Testis (tissue), 3 donors: ENCODE data around the gene GPR89A. TPM values are rescaled to one million over a fixed set of nuclear protein-coding genes. Genes with fewer than 3 reads are reported as not detected.

Experiments
- DNase-seq: peaks from one replicate; pipeline ENCODE4 v3.0.0-alpha.2; 2019
- H3K27ac ChIP-seq, 2 donors: fragments of 200-600 bp; sonication (generic); one replicate each; pipeline ENCODE4 v1.5.1; 2019
- H3K27me3 ChIP-seq: fragments of 200-600 bp; sonication (generic); one replicate; pipeline ENCODE4 v1.5.1; 2019
- H3K36me3 ChIP-seq: fragments of 200-600 bp; sonication (generic); one replicate; pipeline ENCODE4 v1.5.1; 2017; ENCODE audit warnings: low read depth; ENCODE audit errors: missing control alignments
- H3K4me1 ChIP-seq: fragments of 200-600 bp; sonication (generic); one replicate; pipeline ENCODE4 v1.5.1; 2019
- H3K4me3 ChIP-seq, 2 donors: fragments of 200-600 bp; sonication (generic); one replicate each; pipeline ENCODE4 v1.5.1; 2017 to 2019
- H3K9me3 ChIP-seq: fragments of 200-600 bp; sonication (generic); one replicate; pipeline ENCODE4 v1.5.1; 2017
- CTCF ChIP-seq, 3 experiments: fragments of 450-650 bp in 2 of 3; fragments of 200-600 bp in 1 of 3; sonication (generic) in 1 of 3; IDR thresholded peaks; one replicate each; pipeline ENCODE4 v1.5.1; 2016 to 2019; ENCODE audit warnings: antibody characterized with exemption in 3 of 3, mild to moderate bottlenecking in 2 of 3, moderate library complexity in 1 of 3
- POLR2A ChIP-seq: fragments of 450-650 bp; IDR thresholded peaks from one replicate; pipeline ENCODE4 v1.6.1; 2017; ENCODE audit warnings: antibody characterized with exemption, mild to moderate bottlenecking, moderate library complexity
- WGBS, 2 donors: methylation state at CpG; one replicate each; pipeline ENCODE4 v1.1.5; 2018; 5-methylcytosine and 5-hydroxymethylcytosine counted together
- intact Hi-C: fragments of 100-400 bp; cut with DNase I; formaldehyde crosslinking; loops from one replicate; pipeline ENCODE4 v1.15.1; 2023; ENCODE audit warnings: low total_unique reads
- polyA plus RNA-seq: library from polyadenylated mRNA; stranded (reverse); fragments of 350-450 nt; fragmentation: Illumina TruSeq; extraction: RNeasy Lipid Tissue Mini Kit (QIAGEN cat#74804); gene quantifications from one replicate; pipeline ENCODE4 v1.2.3, GENCODE V29; 2014; ENCODE audit warnings: low read depth, low replicate concordance; ENCODE audit not compliant: insufficient read depth
- total RNA-seq, 2 donors: library from RNA; depleted of rRNA; stranded (reverse); fragments of >200 nt; gene quantifications; one replicate each; pipeline ENCODE4 v1.2.3, GENCODE V29; 2016

The GPR89A gene
- total and polyA plus RNA-seq, 3 donors from 2014 or later, result 35.6 to 48.3 (median 41.1) TPM

GRCh38 chr1:145719230-145720079 is 111.7 kb downstream of the GPR89A start, which contains the start of gene CD160:
Gene CD160, plus strand, starts transcription at chr1:145719499. Its CDS starts 8,829 bp downstream, at chr1:145728328.
- Histone ChIP-seq H3K4me3 (no peak within 1 kb of the TSS), H3K27me3 (no peaks in the 10 kb centered on the region), H3K27ac (no peak within 1 kb of the TSS), H3K4me1 (peaks cover 6% of the 10 kb centered on the region), H3K36me3 (no peaks in the 10 kb centered on the region), H3K9me3 (no peaks in the 10 kb centered on the region)
- WGBS, 2 donors, result 92 to 93% methylated on average over 10 to 12 of the region's 12 CpGs
- intact Hi-C loops, result no loop called here
- no peak for DNase-seq
- no peak for TF ChIP-seq POLR2A
- TF ChIP-seq CTCF (IDR thresholded peaks at IDR 0.05), result no peak

Other genes with a start within 250 kb of the GPR89A start
- 1 to 10 TPM; 6.9 to 8.4 TPM for gene NBPF20, start 182.4 kb upstream of the GPR89A start, total RNA-seq
- gene NBPF20, start 182.4 kb upstream of the GPR89A start, polyA plus RNA-seq, result 2.7 TPM
- 1 to 10 TPM in 1 of 2 donors, under 1 TPM in 1; 0.94 to 1.5 TPM for gene PDZK1, start 99.4 kb downstream of the GPR89A start, total RNA-seq
- 3.5 TPM for gene PDZK1, start 99.4 kb downstream of the GPR89A start, polyA plus RNA-seq
- under 1 TPM in 1 of 2 donors, not detected in 1; 0.31 TPM for gene CD160, start 111.5 kb downstream of the GPR89A start, total RNA-seq
- 0.45 TPM for gene CD160, start 111.5 kb downstream of the GPR89A start, polyA plus RNA-seq
- gene RNF115, start 216.1 kb downstream of the GPR89A start, total RNA-seq, result 10 to 100 TPM; 24.4 to 29.1 TPM
- gene RNF115, start 216.1 kb downstream of the GPR89A start, polyA plus RNA-seq, result 13.8 TPM
- 10 to 100 TPM; 56.2 to 63.8 TPM for gene POLR3C, start 216.2 kb downstream of the GPR89A start, total RNA-seq
- 73.3 TPM for gene POLR3C, start 216.2 kb downstream of the GPR89A start, polyA plus RNA-seq
- 10 to 100 TPM in 1 of 2 donors, 1 to 10 TPM in 1; 9.5 to 13.1 TPM for gene NUDT17, start 237.6 kb downstream of the GPR89A start, total RNA-seq
- gene NUDT17, start 237.6 kb downstream of the GPR89A start, polyA plus RNA-seq, result 9.5 TPM